ENCODE data around the gene DCT.

Gene DCT

DNA sequence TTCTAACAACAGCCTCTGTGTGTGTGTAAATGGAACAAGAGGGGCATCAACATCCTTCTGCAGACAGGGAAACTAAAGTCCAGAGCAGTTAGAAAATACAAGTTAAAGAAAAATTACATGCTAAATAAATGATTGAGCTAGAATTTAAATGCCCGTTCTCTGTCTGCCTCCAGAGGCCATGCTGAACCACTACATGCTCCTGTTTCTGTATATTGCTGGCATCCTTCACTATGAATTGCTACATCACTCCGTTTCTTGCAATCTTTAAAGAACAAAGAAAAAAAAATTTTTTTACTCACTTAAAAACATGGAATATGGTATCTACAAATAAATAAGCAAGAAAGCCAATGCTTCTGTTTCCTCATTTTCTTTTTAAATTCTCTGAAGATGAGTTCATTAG lies 47.9 kb downstream of the DCT start:
- no peak for FAIRE-seq
- TF ChIP-seq POLR2A (IDR thresholded peaks at IDR 0.05; ENCODE audit: low read depth, low read length) = no peak
- DNase-seq (ENCODE audit: insufficient read length, low spot score) = no peak

DNA sequence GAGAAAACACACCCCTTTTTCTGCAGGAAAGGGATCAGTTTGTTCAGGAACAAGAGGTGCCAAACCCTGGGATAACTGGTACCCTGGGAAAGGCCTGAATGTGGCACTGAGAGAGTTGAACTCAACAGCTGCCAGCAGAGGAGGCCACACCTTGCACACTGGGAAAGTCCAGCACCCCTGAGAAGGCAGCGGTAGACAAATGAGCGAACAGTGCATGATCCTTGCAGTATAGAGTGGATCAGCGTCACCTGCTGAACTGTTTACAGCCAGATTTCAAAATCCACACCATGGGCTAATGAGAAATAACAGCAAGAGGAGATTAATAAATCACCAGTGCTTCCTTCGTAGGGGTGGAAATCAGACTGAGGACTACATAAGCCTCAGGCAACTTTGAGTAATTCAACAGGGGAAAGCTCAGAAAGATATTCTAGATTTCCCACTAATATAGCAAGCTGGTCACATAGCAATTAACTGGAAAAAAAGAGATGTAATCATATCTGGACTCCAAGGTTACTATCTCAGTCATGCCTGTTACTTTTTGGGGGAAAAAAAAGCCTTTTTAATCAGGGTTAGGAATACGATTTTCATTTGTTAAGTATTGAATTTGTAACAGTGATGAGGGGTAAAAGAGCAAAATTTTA lies 52.0 kb downstream of the DCT start:
- DNase-seq (ENCODE audit: insufficient read length, low spot score) (no peak), FAIRE-seq (no peak)
- no peak for TF ChIP-seq POLR2A (IDR thresholded peaks at IDR 0.05; ENCODE audit: low read depth, low read length)

- no peak for TF ChIP-seq POLR2A (IDR thresholded peaks at IDR 0.05; ENCODE audit: low read depth, low read length)
- DNase-seq (ENCODE audit: insufficient read length, low spot score) (no peak), FAIRE-seq (peak; percentile 33)
Measured at GRCh38 chr13:94419925-94420305, 59.6 kb downstream of the DCT start.

GRCh38 chr13:94419304-94419924 lies 60.1 kb downstream of the DCT start:
- DNase-seq (ENCODE audit: insufficient read length, low spot score) (peak; percentile 13), FAIRE-seq (peak; percentile 95)
- TF ChIP-seq POLR2A (IDR thresholded peaks at IDR 0.05; ENCODE audit: low read depth, low read length) = no peak

- FAIRE-seq (peak; percentile 53), DNase-seq (ENCODE audit: insufficient read length, low spot score) (no peak)
- no peak for TF ChIP-seq POLR2A (IDR thresholded peaks at IDR 0.05; ENCODE audit: low read depth, low read length)
Measured at GRCh38 chr13:94417294-94417693, 62.2 kb downstream of the DCT start.

DNA sequence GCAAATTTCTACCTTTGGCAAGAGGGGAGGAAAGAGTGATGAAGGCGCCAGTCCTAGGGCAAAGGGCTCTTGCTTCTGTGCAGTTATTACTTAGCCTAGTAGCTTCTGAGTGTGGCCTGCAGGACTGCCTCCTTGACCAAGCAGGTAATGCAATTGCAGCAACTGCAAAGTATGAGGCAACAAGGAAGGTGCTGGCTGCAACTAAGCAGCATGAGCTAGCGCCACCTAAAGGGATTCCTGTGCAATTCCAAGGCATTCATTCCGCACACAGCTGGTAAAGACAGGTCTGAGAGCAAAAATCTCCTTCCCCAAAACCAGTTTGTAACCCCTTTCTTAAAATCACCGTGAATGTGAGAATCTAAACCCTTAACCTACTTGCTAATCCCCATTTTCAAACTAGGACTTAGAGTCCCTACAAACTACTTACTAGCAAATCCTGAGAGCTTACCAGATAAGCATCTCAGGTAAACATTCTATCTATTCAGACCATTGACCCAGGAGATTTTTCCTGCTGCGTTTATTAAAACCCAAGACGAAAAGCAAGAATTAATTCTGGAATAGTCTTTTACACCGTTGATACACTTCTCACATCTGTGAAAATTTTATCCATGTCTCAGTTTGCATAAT lies 62.9 kb downstream of the DCT start:
- FAIRE-seq (peak; percentile 92), DNase-seq (ENCODE audit: insufficient read length, low spot score) (peak; percentile 9)
- TF ChIP-seq POLR2A (IDR thresholded peaks at IDR 0.05; ENCODE audit: low read depth, low read length) = no peak

DNA sequence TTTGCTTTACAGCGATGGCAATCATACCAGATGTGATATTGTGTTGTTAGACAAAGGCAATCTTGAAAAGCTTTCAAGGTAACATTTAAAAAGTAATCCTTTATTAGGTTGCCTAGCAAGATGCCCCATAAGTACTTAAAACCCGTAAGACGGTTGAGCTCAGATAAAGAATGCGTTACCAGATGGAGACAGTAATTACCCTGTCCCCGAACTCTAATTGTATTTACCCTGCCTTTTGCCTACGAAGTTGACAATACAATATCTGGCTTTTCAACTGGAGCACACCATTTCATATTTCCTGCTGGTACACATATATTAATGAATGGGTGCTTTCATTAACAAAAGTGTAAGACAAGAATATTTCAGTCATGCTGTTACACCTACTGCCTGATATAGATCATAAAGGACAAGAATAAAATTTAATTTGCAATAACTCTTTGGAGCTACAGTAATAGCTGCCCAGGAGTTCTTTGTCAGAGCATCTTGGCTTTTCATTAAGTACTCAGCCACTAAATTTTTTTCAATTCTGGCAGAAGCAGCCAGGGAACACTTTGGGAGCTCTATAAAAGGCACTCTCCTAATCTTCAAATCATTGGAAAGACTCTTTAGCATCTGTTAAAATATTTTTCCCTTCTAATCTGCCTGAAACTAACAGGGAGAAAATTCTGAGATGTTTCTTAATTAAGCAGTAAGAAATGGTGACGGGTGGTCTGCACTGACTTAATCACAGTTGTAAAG lies 63.8 kb downstream of the DCT start:
- no peak for FAIRE-seq
- no peak for DNase-seq (ENCODE audit: insufficient read length, low spot score)
- no peak for TF ChIP-seq POLR2A (IDR thresholded peaks at IDR 0.05; ENCODE audit: low read depth, low read length)

- DNase-seq (ENCODE audit: insufficient read length, low spot score) = no peak
- no peak for TF ChIP-seq POLR2A (IDR thresholded peaks at IDR 0.05; ENCODE audit: low read depth, low read length)
- FAIRE-seq = peak; percentile 58
Measured at GRCh38 chr13:94414708-94415107, 64.8 kb downstream of the DCT start.

- no peak for TF ChIP-seq POLR2A (IDR thresholded peaks at IDR 0.05; ENCODE audit: low read depth, low read length)
- DNase-seq (ENCODE audit: insufficient read length, low spot score) = no peak
- peak; percentile 78 for FAIRE-seq
Measured at GRCh38 chr13:94414141-94414540, 65.3 kb downstream of the DCT start.

DNA sequence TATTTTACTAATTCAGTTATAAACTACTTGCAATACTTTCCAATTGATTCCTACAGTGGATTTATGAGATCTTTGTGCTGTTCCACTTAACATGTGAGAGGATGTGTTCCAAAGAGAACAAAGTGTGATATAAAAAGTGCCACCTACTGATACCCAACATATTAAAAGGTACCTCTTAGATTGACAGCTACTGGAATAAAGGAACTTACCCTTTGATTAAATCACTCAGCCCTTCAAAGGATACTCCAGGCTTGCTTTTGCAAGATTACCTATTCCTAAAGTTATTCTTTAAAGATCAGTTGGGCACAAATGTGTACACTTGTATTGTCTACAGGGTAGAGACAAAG lies 65.9 kb downstream of the DCT start:
- no peak for TF ChIP-seq POLR2A (IDR thresholded peaks at IDR 0.05; ENCODE audit: low read depth, low read length)
- FAIRE-seq = no peak
- DNase-seq (ENCODE audit: insufficient read length, low spot score) = no peak

GRCh38 chr13:94412870-94413597 lies 66.4 kb downstream of the DCT start:
- no peak for TF ChIP-seq POLR2A (IDR thresholded peaks at IDR 0.05; ENCODE audit: low read depth, low read length)
- FAIRE-seq = peak; percentile 58

DNA sequence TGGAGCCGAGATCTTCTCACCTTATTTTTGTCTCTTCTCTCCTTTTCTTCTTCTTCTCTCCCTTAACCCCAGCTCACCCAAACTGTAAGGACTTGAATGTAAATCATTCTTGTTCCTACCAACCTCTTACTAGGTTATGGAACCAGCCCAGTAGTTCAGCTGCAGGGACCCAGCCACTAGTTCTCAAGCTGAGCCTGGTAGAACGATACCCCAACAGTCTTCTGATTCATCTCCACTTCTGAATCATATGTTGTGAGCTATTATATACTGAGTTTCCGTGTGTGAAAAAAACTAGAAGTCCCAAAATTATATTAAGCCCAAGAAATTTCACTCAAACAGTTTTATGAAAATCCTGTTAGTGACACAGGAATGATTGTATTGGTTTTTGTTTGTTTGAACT lies 67.7 kb downstream of the DCT start:
- no peak for TF ChIP-seq POLR2A (IDR thresholded peaks at IDR 0.05; ENCODE audit: low read depth, low read length)
- no peak for DNase-seq (ENCODE audit: insufficient read length, low spot score)
- FAIRE-seq = peak; percentile 6

More at GRCh38 chr13:94412870-94413597, 66.4 kb downstream of the DCT start:
- no peak for DNase-seq (ENCODE audit: insufficient read length, low spot score)

- FAIRE-seq (peak; percentile 61), DNase-seq (ENCODE audit: insufficient read length, low spot score) (no peak)
- no peak for TF ChIP-seq POLR2A (IDR thresholded peaks at IDR 0.05; ENCODE audit: low read depth, low read length)
Measured at GRCh38 chr13:94408314-94409036, 71.0 kb downstream of the DCT start.
